Activated CD8-positive, alpha-beta memory T cell treated with anti-CD3 and anti-CD28 coated beads, Interleukin-2, amount 10 ng/mL, durations not matched to agents 7 days and 5 days (primary cell): Measurements from ENCODE around the gene LRP11. TPM values are rescaled to one million over a fixed set of nuclear protein-coding genes. Genes with fewer than 3 reads are reported as not detected.
A peak's percentile ranks its signal among the peaks of the same experiment; 100 is the strongest.

ENCODE experiments used
- ATAC-seq: fragments of 150-1000 bp; cut with Tn5 transposase; one replicate; pipeline ENCODE4 v1.10.0; 2021; ENCODE audit warnings: moderate library complexity
- CTCF ChIA-PET: fragments of 350-600 bp; sonication (Branson Sonifier 250); formaldehyde crosslinking; loops from one replicate; lab custom pipeline; 2021; ENCODE audit warnings: antibody characterized with exemption; lab: Charles Lee
- DNase-seq: peaks from one replicate; pipeline ENCODE4 v3.0.0-alpha.2; 2020
- H3K27ac Mint-ChIP-seq: one replicate; pipeline ENCODE4 v1.8.0; 2021; ENCODE audit warnings: mild to moderate bottlenecking, mixed read lengths
- H3K27me3 Mint-ChIP-seq: one replicate; pipeline ENCODE4 v1.8.0; 2021; ENCODE audit warnings: mixed read lengths
- H3K36me3 Mint-ChIP-seq: one replicate; pipeline ENCODE4 v1.8.0; 2021; ENCODE audit warnings: mild to moderate bottlenecking, mixed read lengths
- H3K4me1 Mint-ChIP-seq: one replicate; pipeline ENCODE4 v1.8.0; 2021; ENCODE audit warnings: mixed read lengths
- H3K4me3 Mint-ChIP-seq: one replicate; pipeline ENCODE4 v1.8.0; 2021; ENCODE audit warnings: mild to moderate bottlenecking, moderate library complexity, mixed read lengths
- H3K9me3 Mint-ChIP-seq: one replicate; pipeline ENCODE4 v1.8.0; 2022; ENCODE audit warnings: low read depth, mixed read lengths
- total RNA-seq, 2 experiments: library from RNA; stranded (reverse); gene quantifications; one replicate each; pipeline ENCODE4 v1.2.3, GENCODE V29; 2021

LRP11 gene
- total RNA-seq, 2 experiments from 2014 or later: 2.9 to 3.1 TPM

- peaks cover 26% of the 10 kb centered on the region for H3K27me3 Mint-ChIP-seq
- CTCF ChIA-PET: interaction anchor here (1.6 kb wide), 1 partner anchor 21 kb away, joined by 3 read pairs; no protein-coding TSS in a partner anchor
- H3K4me3 Mint-ChIP-seq: no peak overlapping the region
- peaks cover 6% of the 10 kb centered on the region for H3K36me3 Mint-ChIP-seq
- H3K9me3 Mint-ChIP-seq: peaks cover 7% of the 10 kb centered on the region
- ATAC-seq (no peak), DNase-seq (no peak)
- no peaks in the 10 kb centered on the region for H3K4me1 Mint-ChIP-seq
- no peak overlapping the region for H3K27ac Mint-ChIP-seq
Measured at GRCh38 chr6:149903938-149904611, 39.9 kb upstream of the LRP11 start.

GRCh38 chr6:149901444-149902140 lies 37.4 kb upstream of the LRP11 start:
- peaks cover 23% of the 10 kb centered on the region for H3K27me3 Mint-ChIP-seq
- no peaks in the 10 kb centered on the region for H3K9me3 Mint-ChIP-seq
- no peak overlapping the region for H3K4me3 Mint-ChIP-seq
- no peaks in the 10 kb centered on the region for H3K36me3 Mint-ChIP-seq
- CTCF ChIA-PET: no interaction called here
- no peak for ATAC-seq
- no peak overlapping the region for H3K27ac Mint-ChIP-seq
- DNase-seq: no peak
- peaks cover 7% of the 10 kb centered on the region for H3K4me1 Mint-ChIP-seq

- CTCF ChIA-PET: interaction anchor here (1.2 kb wide), 1 partner anchor 61 kb away, joined by 3 read pairs; no protein-coding TSS in a partner anchor
- Mint-ChIP-seq H3K4me1 (peaks cover 14% of the 10 kb centered on the region), H3K9me3 (no peaks in the 10 kb centered on the region), H3K27ac (no peak overlapping the region), H3K27me3 (peaks cover 23% of the 10 kb centered on the region), H3K36me3 (no peaks in the 10 kb centered on the region), H3K4me3 (no peak overlapping the region)
- ATAC-seq: no peak
- no peak for DNase-seq
Measured at GRCh38 chr6:149900620-149901443, 36.7 kb upstream of the LRP11 start.

- no peaks in the 10 kb centered on the region for H3K9me3 Mint-ChIP-seq
- H3K27ac Mint-ChIP-seq: no peak overlapping the region
- peaks cover 20% of the 10 kb centered on the region for H3K4me1 Mint-ChIP-seq
- H3K36me3 Mint-ChIP-seq: no peaks in the 10 kb centered on the region
- H3K27me3 Mint-ChIP-seq: peaks cover 23% of the 10 kb centered on the region
- H3K4me3 Mint-ChIP-seq: no peak overlapping the region
- no peak for ATAC-seq
- CTCF ChIA-PET: interaction anchor here (1.2 kb wide), 1 partner anchor 61 kb away, joined by 3 read pairs; no protein-coding TSS in a partner anchor
- DNase-seq: no peak
Measured at GRCh38 chr6:149899926-149900619, 35.9 kb upstream of the LRP11 start.

GRCh38 chr6:149899486-149899885 lies 35.3 kb upstream of the LRP11 start:
- ATAC-seq (no peak), DNase-seq (no peak)
- Mint-ChIP-seq H3K4me1 (peaks cover 20% of the 10 kb centered on the region), H3K9me3 (no peaks in the 10 kb centered on the region), H3K4me3 (no peak overlapping the region), H3K36me3 (no peaks in the 10 kb centered on the region), H3K27me3 (peaks cover 29% of the 10 kb centered on the region), H3K27ac (no peak overlapping the region)
- CTCF ChIA-PET: interaction anchor here (1.2 kb wide), 1 partner anchor 60 kb away, joined by 3 read pairs; no protein-coding TSS in a partner anchor

GRCh38 chr6:149898966-149899365 lies 34.8 kb upstream of the LRP11 start:
- no peak overlapping the region for H3K4me3 Mint-ChIP-seq
- DNase-seq (peak; percentile 31), ATAC-seq (no peak)
- no peaks in the 10 kb centered on the region for H3K9me3 Mint-ChIP-seq
- H3K4me1 Mint-ChIP-seq: peaks cover 20% of the 10 kb centered on the region
- CTCF ChIA-PET: interaction anchor here (0.8 kb wide), 1 partner anchor 72 kb away, joined by 4 read pairs; no protein-coding TSS in a partner anchor
- no peaks in the 10 kb centered on the region for H3K36me3 Mint-ChIP-seq
- peaks cover 34% of the 10 kb centered on the region for H3K27me3 Mint-ChIP-seq
- no peak overlapping the region for H3K27ac Mint-ChIP-seq

- Mint-ChIP-seq H3K4me3 (peak within 1 kb of the TSS; percentile 18), H3K9me3 (no peaks in the 10 kb centered on the region), H3K27ac (peak within 1 kb of the TSS; percentile 31), H3K27me3 (peaks cover 36% of the 10 kb centered on the region), H3K36me3 (no peaks in the 10 kb centered on the region), H3K4me1 (peaks cover 20% of the 10 kb centered on the region)
- DNase-seq (peak; percentile 42), ATAC-seq (no peak)
- CTCF ChIA-PET: interaction anchor here (0.8 kb wide), 1 partner anchor 71 kb away, joined by 4 read pairs; no protein-coding TSS in a partner anchor
Measured at GRCh38 chr6:149897855-149898744, 33.9 kb upstream of the LRP11 start, which contains the start of gene RAET1E. Gene RAET1E (minus strand): TSS chr6:149898113. CDS start chr6:149890901, 7,212 bp downstream.

GRCh38 chr6:149897015-149897697 lies 33.0 kb upstream of the LRP11 start:
- no peak for ATAC-seq
- Mint-ChIP-seq H3K4me1 (peaks cover 22% of the 10 kb centered on the region), H3K9me3 (no peaks in the 10 kb centered on the region), H3K36me3 (no peaks in the 10 kb centered on the region), H3K27me3 (peaks cover 39% of the 10 kb centered on the region), H3K4me3 (peak overlapping the region; percentile 18), H3K27ac (peak overlapping the region; percentile 31)
- CTCF ChIA-PET: interaction anchor here (0.9 to 1.3 kb wide), 4 partner anchors 11 to 62 kb away, joined by 3 to 4 read pairs (median 4); no protein-coding TSS in a partner anchor
- DNase-seq: peak; percentile 31

- Mint-ChIP-seq H3K4me1 (peaks cover 23% of the 10 kb centered on the region), H3K4me3 (peak overlapping the region; percentile 6), H3K27me3 (peaks cover 36% of the 10 kb centered on the region), H3K9me3 (no peaks in the 10 kb centered on the region), H3K27ac (peak overlapping the region; percentile 17), H3K36me3 (no peaks in the 10 kb centered on the region)
- CTCF ChIA-PET: interaction anchor here (0.9 to 1.3 kb wide), 4 partner anchors 10 to 61 kb away, joined by 3 to 4 read pairs (median 4); no protein-coding TSS in a partner anchor
- peak; percentile 35 for DNase-seq
- ATAC-seq: peak; percentile 37
Measured at GRCh38 chr6:149896491-149896890, 32.3 kb upstream of the LRP11 start.

GRCh38 chr6:149895833-149896271 lies 31.7 kb upstream of the LRP11 start:
- DNase-seq (peak; percentile 49), ATAC-seq (peak; percentile 70)
- peaks cover 23% of the 10 kb centered on the region for H3K4me1 Mint-ChIP-seq
- peak overlapping the region; percentile 28 for H3K27ac Mint-ChIP-seq
- H3K36me3 Mint-ChIP-seq: no peaks in the 10 kb centered on the region
- no peaks in the 10 kb centered on the region for H3K9me3 Mint-ChIP-seq
- CTCF ChIA-PET: interaction anchor here (1.2 kb wide), 1 partner anchor 29 kb away, joined by 3 read pairs; no protein-coding TSS in a partner anchor
- H3K27me3 Mint-ChIP-seq: peaks cover 34% of the 10 kb centered on the region
- H3K4me3 Mint-ChIP-seq: no peak overlapping the region

GRCh38 chr6:149895048-149895590 lies 31.0 kb upstream of the LRP11 start:
- no peak overlapping the region for H3K27ac Mint-ChIP-seq
- H3K27me3 Mint-ChIP-seq: peaks cover 32% of the 10 kb centered on the region
- H3K9me3 Mint-ChIP-seq: no peaks in the 10 kb centered on the region
- no peaks in the 10 kb centered on the region for H3K36me3 Mint-ChIP-seq
- DNase-seq: no peak
- H3K4me1 Mint-ChIP-seq: peaks cover 23% of the 10 kb centered on the region
- CTCF ChIA-PET: no interaction called here
- no peak overlapping the region for H3K4me3 Mint-ChIP-seq
- ATAC-seq: no peak
